ENCODE results near the gene NDUFS2.

The NDUFS2 gene

DNA sequence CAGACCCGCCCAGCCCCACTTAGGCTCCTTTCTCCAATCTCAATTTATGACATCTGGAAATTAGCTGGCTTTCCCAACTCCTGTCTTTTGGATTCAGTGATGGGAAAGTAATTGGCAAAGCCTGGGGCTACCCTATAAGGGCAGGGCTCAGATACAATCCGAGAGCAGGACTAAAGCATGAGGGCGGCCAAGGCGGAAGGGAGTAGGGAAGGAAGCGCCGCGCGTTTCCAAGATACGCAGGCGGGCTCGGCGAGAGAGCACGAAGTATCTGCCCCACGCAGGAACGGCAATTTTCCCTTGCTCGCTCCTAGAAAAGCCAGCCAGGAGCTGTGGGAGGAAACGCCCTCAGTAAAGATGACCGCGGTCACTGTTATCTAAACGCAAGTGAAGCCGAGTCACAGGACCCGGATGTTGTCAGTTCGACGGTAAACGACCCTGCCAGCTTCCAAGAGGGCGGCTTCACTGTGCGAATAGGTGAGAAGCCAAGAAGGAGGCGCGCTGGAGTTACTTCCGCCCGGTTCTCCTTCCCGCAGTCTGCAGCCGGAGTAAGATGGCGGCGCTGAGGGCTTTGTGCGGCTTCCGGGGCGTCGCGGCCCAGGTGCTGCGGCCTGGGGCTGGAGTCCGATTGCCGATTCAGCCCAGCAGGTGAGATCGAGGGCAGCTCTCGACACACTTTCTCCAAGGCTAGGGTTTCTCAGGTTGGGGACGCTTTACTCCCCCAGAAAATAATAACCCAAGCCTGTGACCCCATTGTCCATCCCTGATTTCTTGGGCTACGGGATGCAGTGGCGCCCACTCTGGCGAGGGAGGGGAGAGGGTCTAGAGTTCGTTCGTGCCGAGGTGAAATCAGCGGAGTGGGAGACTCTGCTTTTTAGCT, at the start of gene NDUFS2:
Gene NDUFS2, plus strand, starts transcription at position 532 of the 877 bp plus-strand sequence. Its CDS starts 19 bp downstream, at position 551.
- DNase-seq: peak; percentile 97 to 99 (median 98)

DNA sequence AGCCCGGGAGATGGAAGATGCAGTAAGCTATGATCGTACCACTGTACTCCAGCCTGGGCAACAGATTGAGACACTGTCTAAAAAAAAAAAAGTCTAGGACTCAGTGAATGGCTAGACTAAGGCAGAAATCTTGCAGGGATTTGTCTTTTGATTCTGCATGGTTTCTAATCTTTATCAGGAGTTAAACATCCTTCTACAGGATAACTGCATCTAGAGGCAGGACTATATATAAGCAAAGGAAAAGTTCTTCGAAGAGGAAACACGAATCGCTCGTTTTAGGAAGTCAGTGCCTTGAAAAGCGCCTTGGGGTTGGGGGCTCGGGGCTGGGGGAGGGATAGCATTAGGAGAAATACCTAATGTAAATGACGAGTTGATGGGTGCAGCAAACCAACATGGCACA, 49.0 kb upstream of the NDUFS2 start:
- DNase-seq: no peak

DNA sequence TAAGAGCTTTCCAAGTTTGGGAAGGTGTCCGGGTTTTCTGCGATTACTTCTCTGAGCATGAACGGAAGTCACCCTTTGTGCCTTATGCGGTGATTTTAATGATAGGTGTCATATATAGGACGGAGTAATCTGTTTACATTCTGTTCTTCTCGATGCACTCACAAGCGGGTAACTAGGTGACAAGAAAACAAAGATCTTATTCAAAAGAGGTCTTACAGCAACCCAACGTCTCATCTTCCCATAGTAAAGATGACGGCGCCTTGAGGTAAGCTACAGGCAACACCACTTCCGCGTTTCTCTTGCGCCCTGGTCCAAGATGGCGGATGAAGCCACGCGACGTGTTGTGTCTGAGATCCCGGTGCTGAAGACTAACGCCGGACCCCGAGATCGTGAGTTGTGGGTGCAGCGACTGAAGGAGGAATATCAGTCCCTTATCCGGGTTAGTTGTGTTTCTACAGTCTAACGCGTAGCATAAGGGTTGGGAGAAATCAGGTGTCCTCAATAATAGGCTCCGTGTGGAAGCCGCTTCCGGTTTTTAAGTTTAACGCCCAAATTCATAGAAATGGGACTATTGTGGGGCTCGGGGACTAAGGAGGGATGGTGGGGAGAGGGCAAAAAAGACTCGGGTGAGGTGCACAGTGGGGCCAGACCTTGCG, 48.4 kb upstream of the NDUFS2 start, which contains the start of gene UFC1:
Gene UFC1, plus strand, starts transcription at position 297 of the 656 bp plus-strand sequence. Its CDS starts 20 bp downstream, at position 317.
- peak; percentile 89 to 91 (median 90) for DNase-seq

DNA sequence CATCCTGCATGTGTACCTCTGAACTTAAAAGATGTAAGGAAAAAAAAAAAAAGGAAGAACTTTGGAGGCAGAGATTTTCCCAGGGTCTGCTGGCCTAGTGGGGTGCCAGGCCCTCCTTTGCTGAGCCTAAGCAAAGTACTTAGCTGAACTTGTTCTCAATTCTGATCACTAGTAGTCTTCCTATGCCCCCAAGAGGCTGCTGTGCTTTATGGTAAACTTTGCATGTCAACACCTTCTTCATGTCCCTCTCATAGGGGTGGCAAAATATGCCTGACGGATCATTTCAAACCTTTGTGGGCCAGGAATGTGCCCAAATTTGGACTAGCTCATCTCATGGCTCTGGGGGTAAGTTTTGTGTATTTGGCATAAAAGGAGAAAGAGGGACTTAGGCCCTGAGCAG, 44.3 kb upstream of the NDUFS2 start:
- DNase-seq: no peak

DNA sequence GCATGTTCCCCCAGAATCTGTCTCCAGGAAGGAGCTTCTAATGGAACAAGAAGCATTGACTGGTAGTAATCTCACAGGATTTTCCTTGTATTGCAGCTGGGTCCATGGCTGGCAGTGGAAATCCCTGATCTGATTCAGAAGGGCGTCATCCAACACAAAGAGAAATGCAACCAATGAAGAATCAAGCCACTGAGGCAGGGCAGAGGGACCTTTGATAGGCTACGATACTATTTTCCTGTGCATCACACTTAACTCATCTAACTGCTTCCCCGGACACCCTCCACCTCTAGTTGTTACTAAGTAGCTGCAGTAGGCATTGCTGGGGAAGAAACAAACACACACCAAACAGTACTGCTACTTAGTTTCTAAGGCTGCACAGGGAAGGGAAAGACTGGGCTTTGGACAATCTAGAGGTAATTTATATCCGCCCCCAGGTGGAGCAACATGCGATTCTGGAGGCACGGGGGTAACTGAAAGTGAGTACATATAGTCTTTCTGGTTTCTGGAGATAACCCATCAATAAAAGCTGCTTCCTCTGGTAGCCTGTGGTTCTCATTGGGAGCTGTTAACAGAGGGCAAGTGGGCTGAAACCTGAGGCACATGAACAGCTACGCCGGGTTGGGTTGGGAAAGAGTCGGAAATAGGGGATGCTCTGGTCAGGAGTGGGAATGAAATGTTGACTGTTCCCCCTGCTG, 43.7 kb upstream of the NDUFS2 start:
- no peak for DNase-seq

DNA sequence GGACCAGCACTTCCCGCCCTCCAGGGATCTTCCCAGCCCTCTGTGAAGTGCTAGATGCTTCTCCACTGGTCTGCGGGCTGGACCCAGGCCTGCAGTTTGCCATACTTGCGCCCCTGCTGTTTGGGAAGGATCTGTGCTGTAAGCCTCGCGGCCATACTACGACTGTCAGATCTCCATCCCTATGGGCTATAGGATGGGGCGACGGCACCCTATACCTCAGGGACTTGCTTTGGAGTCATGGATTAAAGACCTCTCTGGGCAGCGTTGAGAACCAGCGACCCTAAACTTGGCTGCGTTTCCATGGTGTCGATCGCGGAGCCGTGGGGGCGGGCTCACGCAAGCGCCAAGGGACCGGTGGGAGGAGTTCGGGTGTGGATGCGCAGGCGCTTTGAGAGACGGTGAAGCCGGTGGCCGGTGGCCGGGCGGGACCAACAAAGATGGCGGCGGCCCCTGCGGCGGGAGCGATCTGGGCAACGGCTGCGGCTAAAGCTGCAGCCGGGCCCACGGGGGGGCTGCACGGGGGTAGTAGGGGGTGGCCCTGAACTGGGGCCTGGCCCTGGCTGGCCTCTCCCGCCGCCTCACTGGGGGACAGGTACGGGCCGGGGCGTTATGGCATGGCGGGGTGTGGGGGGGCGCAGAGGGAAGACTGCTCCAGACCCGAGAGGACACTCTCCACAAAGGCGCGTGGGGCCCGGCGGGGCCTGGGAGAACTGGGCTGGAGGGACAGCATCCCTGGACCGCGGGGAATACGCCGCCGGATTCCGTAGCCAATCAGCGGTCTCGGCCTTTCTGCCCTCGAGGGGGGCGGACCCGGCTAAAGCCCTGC, 42.9 kb upstream of the NDUFS2 start, which contains the start of gene USP21:
Gene USP21, plus strand, starts transcription at position 414 of the 826 bp plus-strand sequence. CDS start 1,141 bp downstream, outside the sequence.
- DNase-seq: peak; percentile 94 to 96 (median 96)

DNA sequence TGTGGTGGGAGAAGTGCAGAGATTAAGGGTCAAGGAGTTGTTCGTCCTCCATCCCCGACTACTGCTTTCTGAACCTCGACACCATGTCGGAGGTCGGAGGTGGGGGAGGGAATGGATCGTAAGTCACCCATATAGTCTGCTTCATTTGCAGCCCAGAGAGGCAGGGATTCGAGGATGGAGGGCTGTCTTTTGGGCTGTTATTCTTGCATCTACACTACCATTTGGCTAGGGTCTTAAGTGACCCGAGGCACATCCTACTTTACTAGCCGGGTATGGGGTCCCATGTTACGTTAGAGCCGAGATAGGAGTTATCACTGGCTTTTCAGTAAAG, 42.3 kb upstream of the NDUFS2 start:
- DNase-seq: no peak

- no peak for DNase-seq
These were observed 41.5 kb upstream of the NDUFS2 start for GRCh38 chr1:161160671-161161145.

GRCh38 chr1:161161652-161162051, 40.5 kb upstream of the NDUFS2 start:
- DNase-seq: no peak

- peak in 1 of 3 donors; percentile 24 for DNase-seq
These were observed 40.1 kb upstream of the NDUFS2 start for GRCh38 chr1:161162052-161162451.

DNA sequence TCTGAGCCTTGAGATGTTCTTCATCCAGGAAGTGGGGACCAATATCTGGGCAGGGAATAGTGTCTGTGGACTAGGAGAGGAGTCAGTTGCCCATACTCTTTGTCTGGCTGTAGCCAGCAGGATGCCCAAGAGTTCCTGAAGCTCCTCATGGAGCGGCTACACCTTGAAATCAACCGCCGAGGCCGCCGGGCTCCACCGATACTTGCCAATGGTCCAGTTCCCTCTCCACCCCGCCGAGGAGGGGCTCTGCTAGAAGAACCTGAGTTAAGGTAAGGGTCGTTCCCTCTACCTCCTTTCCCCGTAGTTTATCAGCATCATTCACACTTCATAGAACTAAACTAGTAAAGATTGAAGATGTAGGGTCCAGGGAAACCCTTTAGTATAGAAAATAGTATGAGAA, 39.4 kb upstream of the NDUFS2 start:
- no peak for DNase-seq

DNA sequence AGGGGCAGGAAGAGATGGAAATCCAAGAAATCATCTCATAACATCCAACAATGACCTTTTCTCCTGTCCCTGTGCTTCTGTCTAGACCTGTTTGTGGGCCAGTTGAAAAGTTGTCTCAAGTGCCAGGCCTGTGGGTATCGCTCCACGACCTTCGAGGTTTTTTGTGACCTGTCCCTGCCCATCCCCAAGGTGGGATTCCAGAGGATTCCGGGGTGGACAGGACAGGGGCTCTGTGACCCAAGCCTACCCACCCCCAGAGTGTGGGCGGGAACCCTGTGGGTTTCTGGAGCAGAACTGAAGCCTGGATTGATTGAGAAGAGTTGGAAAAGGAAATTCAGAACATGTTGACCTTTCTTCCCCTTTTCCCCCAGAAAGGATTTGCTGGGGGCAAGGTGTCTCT, 38.4 kb upstream of the NDUFS2 start:
- DNase-seq: no peak

GRCh38 chr1:161164901-161165610, 37.1 kb upstream of the NDUFS2 start:
- no peak for DNase-seq

DNA sequence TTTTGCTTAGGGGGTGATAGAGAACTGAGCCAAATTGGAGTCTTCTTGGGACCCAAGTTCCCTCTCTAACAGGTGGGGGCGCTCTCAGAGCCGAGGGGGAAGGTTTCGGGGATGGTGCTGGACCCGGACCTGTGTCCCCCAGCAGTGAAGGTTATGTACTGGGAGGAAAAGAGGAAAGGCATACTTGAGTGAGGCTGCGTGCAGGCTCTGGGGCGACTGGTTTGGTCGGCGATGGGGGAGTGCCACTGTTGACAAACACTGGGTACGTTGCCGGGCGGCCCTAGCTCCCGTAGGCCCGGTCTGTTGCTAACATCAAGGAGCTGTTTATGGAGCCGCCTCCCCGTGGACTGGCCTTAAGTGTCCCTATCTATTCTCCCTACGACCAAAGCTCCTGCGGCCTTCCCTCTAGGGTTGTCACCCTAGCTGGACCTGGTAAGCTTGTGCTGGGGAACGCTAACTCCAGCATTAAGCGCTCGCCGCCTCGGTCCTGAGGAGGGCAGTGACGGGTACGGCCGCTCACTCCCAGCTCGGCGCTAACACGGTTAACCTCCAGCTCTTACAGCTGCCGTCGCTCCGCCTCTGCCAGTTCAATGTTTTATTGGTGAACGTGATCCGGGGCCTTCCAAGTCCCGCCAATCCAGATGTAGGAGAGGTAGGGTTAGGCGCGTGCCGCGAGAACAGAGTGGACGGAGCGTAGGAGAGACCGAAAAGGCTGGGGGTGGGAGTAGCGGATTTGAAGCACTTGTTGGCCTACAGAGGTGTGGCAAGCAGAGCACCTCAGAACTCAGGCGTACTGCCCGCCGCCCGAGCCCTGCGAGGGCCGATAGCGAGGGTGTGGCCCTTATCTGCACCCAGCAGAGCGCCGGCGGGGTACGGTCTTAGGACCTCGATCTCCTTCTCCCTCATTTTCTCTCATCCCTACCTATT, 36.2 kb upstream of the NDUFS2 start, which contains the start of gene PPOX:
Gene PPOX, plus strand, starts transcription at position 685 of the 927 bp plus-strand sequence. CDS start 422 bp downstream, outside the sequence.
- DNase-seq: peak; percentile 96 to 97 (median 97)

- DNase-seq: peak in 1 of 3 donors; percentile 20
These were observed 35.3 kb upstream of the NDUFS2 start for GRCh38 chr1:161166669-161167548.

- no peak for DNase-seq
These were observed 33.3 kb upstream of the NDUFS2 start for GRCh38 chr1:161168906-161169305.

GRCh38 chr1:161171191-161171590, 31.0 kb upstream of the NDUFS2 start:
- DNase-seq: no peak

GRCh38 chr1:161171696-161172095, 30.5 kb upstream of the NDUFS2 start:
- no peak for DNase-seq

DNA sequence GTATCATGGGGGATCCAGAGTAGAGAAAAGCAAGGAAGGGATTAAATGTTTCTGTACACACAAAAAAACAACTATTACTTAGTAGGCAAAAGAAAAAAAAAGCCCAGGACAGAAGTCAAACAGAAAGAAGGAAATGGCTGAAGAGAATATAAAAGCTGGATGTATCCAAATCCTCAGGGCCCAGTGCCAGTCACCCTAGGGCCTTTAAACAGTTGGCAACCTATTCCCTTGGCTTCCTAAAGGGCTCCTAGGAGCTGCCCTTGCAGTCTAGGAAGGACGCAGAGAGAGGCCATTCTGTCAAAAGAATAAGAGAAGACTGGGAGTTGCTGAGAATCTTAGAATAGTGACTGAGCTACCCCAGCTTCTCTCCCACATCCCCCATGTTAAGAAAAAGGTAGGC, 29.8 kb upstream of the NDUFS2 start:
- no peak for DNase-seq

Measured in suppressor macrophage treated with lipopolysaccharide for 1 hour (primary cell).